OCI-LY7 (cell line): Measurements from ENCODE around the gene WDR18. TPM values are rescaled to one million over a fixed set of nuclear protein-coding genes. Genes with fewer than 3 reads are reported as not detected.

Experiments used
- BruUV-seq: library from RNA; stranded (reverse); fragments of 400-500 nt; replicated peaks from 2 replicates; lab custom pipeline; 2021; lab: Mats Ljungman, UMichigan
- CTCF ChIA-PET: fragments of 300-600 bp; sonication (Branson Sonifier 250); formaldehyde crosslinking; loops from one replicate; lab custom pipeline; 2022; ENCODE audit warnings: antibody characterized with exemption; ENCODE audit not compliant: unreplicated experiment; lab: Charles Lee
- POLR2A ChIA-PET: fragments of 300-600 bp; sonication (Branson Sonifier 250); formaldehyde crosslinking; loops from one replicate; lab custom pipeline; 2022; ENCODE audit warnings: antibody characterized with exemption; lab: Charles Lee
- DNase-seq: peaks from one replicate; pipeline ENCODE4 v3.0.0-alpha.2; 2015; ENCODE audit warnings: low spot score
- H2AFZ ChIP-seq: fragments of 200-600 bp; sonication (generic), shearing (Covaris generic); 2 replicates; pipeline ENCODE4 v1.6.1; 2014; ENCODE audit warnings: mild to moderate bottlenecking, antibody characterized with exemption, low read length, moderate library complexity
- H3K27ac ChIP-seq: fragments of 200-600 bp; sonication (generic); 2 replicates; pipeline ENCODE4 v1.5.1; 2014; ENCODE audit warnings: mixed run types, low read depth, mild to moderate bottlenecking, moderate library complexity, low read length, inconsistent platforms; ENCODE audit not compliant: poor library complexity, severe bottlenecking
- H3K36me3 ChIP-seq: fragments of 200-600 bp; sonication (generic); 2 replicates; pipeline ENCODE4 v1.6.1; 2014; ENCODE audit warnings: mild to moderate bottlenecking, antibody characterized with exemption, low read length, moderate library complexity, mixed read lengths; ENCODE audit not compliant: insufficient read depth
- H3K4me1 ChIP-seq: fragments of 200-600 bp; sonication (generic); 2 replicates; pipeline ENCODE4 v1.5.1; 2014; ENCODE audit warnings: mild to moderate bottlenecking, low read length; ENCODE audit not compliant: insufficient read depth, poor library complexity, severe bottlenecking
- H3K4me2 ChIP-seq: fragments of 200-600 bp; sonication (generic); 2 replicates; pipeline ENCODE4 v1.6.1; 2014; ENCODE audit warnings: mild to moderate bottlenecking, low read length
- H3K4me3 ChIP-seq: fragments of 200-600 bp; sonication (generic); 2 replicates; pipeline ENCODE4 v1.5.1; 2014; ENCODE audit warnings: mild to moderate bottlenecking, low read depth, low read length; ENCODE audit not compliant: poor library complexity, severe bottlenecking
- H3K79me2 ChIP-seq: fragments of 200-600 bp; sonication (generic); 2 replicates; pipeline ENCODE4 v1.6.1; 2016; ENCODE audit warnings: low read depth, mild to moderate bottlenecking, low read length, moderate library complexity, mixed read lengths; ENCODE audit not compliant: insufficient read depth
- H3K9me2 ChIP-seq: fragments of 200-600 bp; sonication (generic); 2 replicates; pipeline ENCODE4 v1.6.1; 2016; ENCODE audit warnings: mild to moderate bottlenecking, low read length, mixed read lengths; ENCODE audit not compliant: insufficient read depth
- H3K9me3 ChIP-seq: fragments of 200-600 bp; sonication (generic); 2 replicates; pipeline ENCODE4 v1.6.1; 2014; ENCODE audit warnings: mild to moderate bottlenecking, mixed run types, low read length, mixed read lengths
- H4K20me1 ChIP-seq: fragments of 200-600 bp; sonication (generic); 2 replicates; pipeline ENCODE4 v1.6.1; 2014; ENCODE audit warnings: mild to moderate bottlenecking, antibody characterized with exemption, low read length, moderate library complexity, mixed read lengths; ENCODE audit not compliant: insufficient read depth
- EZH2phosphoT487 ChIP-seq: fragments of 200-600 bp; sonication (generic); IDR thresholded peaks from 2 replicates; pipeline ENCODE4 v1.6.1; 2018; ENCODE audit warnings: low read depth, borderline replicate concordance, mild to moderate bottlenecking, mixed run types, antibody characterized with exemption, low read length, moderate library complexity, mixed read lengths
- intact Hi-C: fragments of 100-400 bp; cut with micrococcal nuclease; formaldehyde crosslinking; loops from one replicate; pipeline ENCODE4 v1.10.0; 2022; ENCODE audit not compliant: unreplicated experiment
- total RNA-seq, 2 experiments: library from RNA; depleted of rRNA in 1 of 2; stranded (reverse); fragments of >200 nt in 1 of 2; shearing (Covaris generic) in 1 of 2; gene quantifications; 2 replicates each; pipeline ENCODE4 v1.2.3, GENCODE V29; 2014 to 2022
- TF ChIP-seq, protein P1 (sequence below): fragments of 200-600 bp; sonication (generic); conservative IDR thresholded peaks from 2 replicates; pipeline ENCODE4 v1.5.1; 2014; ENCODE audit warnings: mild to moderate bottlenecking, antibody characterized with exemption, low read length, moderate library complexity, mixed read lengths

WDR18 gene
- total RNA-seq, 2 experiments from 2014 or later = 51.4 to 74.7 TPM

DNA sequence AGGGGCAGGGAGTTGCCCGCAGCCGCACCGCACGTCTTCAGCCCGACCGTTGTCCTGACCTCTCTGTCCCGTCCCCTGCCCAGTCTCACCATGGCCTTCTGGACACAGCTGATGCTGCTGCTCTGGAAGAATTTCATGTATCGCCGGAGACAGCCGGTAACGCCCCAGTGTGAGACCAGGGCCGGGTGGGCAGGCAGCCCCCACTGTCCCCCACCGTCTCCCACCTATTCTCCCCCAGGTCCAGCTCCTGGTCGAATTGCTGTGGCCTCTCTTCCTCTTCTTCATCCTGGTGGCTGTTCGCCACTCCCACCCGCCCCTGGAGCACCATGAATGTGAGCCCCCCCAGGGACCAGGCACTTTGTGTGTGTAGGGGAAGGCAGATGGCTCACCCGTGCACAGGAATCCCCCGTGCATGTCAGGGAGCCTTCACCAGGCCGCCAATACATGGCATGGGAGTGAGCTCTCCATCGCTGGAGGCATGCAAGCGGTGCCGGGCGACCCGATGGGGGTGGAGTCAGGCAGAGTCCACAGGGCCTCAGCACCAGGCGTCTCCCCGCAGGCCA lies 57.2 kb downstream of the WDR18 start:
- no peak overlapping the region for H2AFZ ChIP-seq
- no peak overlapping the region for H3K27ac ChIP-seq
- intact Hi-C loops = loop anchor here (2.0 kb wide), 1 partner anchor 15 kb away; the partner anchor contains the start of gene CNN2
- ChIA-PET CTCF (no interaction called here), POLR2A (interaction anchor here (0.8 to 3.2 kb wide), 2 partner anchors 15 to 20 kb away, joined by 5 to 15 read pairs; partner anchors contain the start of genes CNN2, RNU6-2 and TMEM259)
- peaks cover 52% of the 10 kb centered on the region for H3K4me1 ChIP-seq
- H3K79me2 ChIP-seq = 0 out of 2 replicates have a peak, but pooled peaks cover 5% of the 10 kb centered on the region
- H3K9me3 ChIP-seq = no peaks in the 10 kb centered on the region
- H3K4me3 ChIP-seq = peak overlapping the region; percentile 85
- H4K20me1 ChIP-seq = no peaks in the 10 kb centered on the region; the same call in 1 of the 2 replicates
- TF ChIP-seq EZH2phosphoT487 = no peak
- TF ChIP-seq, protein P1, sequence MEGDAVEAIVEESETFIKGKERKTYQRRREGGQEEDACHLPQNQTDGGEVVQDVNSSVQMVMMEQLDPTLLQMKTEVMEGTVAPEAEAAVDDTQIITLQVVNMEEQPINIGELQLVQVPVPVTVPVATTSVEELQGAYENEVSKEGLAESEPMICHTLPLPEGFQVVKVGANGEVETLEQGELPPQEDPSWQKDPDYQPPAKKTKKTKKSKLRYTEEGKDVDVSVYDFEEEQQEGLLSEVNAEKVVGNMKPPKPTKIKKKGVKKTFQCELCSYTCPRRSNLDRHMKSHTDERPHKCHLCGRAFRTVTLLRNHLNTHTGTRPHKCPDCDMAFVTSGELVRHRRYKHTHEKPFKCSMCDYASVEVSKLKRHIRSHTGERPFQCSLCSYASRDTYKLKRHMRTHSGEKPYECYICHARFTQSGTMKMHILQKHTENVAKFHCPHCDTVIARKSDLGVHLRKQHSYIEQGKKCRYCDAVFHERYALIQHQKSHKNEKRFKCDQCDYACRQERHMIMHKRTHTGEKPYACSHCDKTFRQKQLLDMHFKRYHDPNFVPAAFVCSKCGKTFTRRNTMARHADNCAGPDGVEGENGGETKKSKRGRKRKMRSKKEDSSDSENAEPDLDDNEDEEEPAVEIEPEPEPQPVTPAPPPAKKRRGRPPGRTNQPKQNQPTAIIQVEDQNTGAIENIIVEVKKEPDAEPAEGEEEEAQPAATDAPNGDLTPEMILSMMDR = no peak
- peaks cover 16% of the 10 kb centered on the region for H3K36me3 ChIP-seq
- H3K9me2 ChIP-seq = no peaks in the 10 kb centered on the region
- no TSS peak for BruUV-seq
- no peak for DNase-seq
- H3K4me2 ChIP-seq = peak overlapping the region; percentile 93

DNA sequence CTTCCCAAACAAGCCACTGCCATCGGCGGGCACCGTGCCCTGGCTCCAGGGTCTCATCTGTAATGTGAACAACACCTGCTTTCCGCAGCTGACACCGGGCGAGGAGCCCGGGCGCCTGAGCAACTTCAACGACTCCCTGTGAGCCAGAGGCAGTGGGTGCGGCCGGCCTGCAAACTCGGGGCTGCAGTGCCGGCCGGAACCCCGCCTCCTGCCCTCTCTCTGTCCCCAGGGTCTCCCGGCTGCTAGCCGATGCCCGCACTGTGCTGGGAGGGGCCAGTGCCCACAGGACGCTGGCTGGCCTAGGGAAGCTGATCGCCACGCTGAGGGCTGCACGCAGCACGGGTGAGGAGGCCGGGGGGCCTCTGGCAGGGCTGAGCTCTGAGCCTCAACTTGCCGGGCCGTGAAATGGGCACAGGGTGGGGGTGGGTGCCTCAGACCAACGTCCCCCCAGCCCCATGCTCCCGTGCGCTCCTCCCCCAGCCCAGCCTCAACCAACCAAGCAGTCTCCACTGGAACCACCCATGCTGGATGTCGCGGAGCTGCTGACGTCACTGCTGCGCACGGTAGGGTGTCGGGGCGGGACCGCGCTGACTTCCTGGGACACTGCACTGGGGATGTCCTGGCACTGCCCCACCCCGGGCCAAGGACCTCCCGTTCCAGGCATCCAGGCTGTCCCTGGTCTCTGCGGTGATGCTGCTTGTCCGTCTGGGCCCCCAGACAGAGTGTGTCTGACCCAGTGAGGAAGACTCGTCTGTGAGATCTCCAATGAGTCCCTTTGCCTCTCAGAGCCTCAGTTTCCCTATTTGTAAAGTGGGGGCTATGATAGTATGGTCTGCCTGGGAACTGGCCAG lies 57.9 kb downstream of the WDR18 start:
- no peak for DNase-seq
- H2AFZ ChIP-seq = no peak overlapping the region
- peak overlapping the region; percentile 93; the same call in 1 of the 2 replicates for H3K4me2 ChIP-seq
- peaks cover 52% of the 10 kb centered on the region for H3K4me1 ChIP-seq
- ChIA-PET POLR2A (interaction anchor here (0.8 kb wide), 1 partner anchor 21 kb away, joined by 5 read pairs; the partner anchor contains the start of genes RNU6-2 and TMEM259), CTCF (no interaction called here)
- no TSS peak for BruUV-seq
- H3K36me3 ChIP-seq = peaks cover 17% of the 10 kb centered on the region; the same call in 1 of the 2 replicates
- TF ChIP-seq, protein P1 = no peak
- no peak for TF ChIP-seq EZH2phosphoT487
- H3K9me3 ChIP-seq = no peaks in the 10 kb centered on the region
- no peak overlapping the region for H3K4me3 ChIP-seq
- no peaks in the 10 kb centered on the region for H3K9me2 ChIP-seq
- no peaks in the 10 kb centered on the region; the same call in 1 of the 2 replicates for H4K20me1 ChIP-seq
- H3K27ac ChIP-seq = no peak overlapping the region
- intact Hi-C loops = loop anchor here (2.0 kb wide), 1 partner anchor 15 kb away; the partner anchor contains the start of gene CNN2
- 0 out of 2 replicates have a peak, but pooled peaks cover 5% of the 10 kb centered on the region for H3K79me2 ChIP-seq
